Globus pallidus (tissue), 1 donor: ENCODE results near the gene ASTN2.

Experiments used
- DNase-seq: peaks from one replicate; pipeline ENCODE4 v3.0.0-alpha.2; 2015; ENCODE audit warnings: low spot score

Gene ASTN2

DNA sequence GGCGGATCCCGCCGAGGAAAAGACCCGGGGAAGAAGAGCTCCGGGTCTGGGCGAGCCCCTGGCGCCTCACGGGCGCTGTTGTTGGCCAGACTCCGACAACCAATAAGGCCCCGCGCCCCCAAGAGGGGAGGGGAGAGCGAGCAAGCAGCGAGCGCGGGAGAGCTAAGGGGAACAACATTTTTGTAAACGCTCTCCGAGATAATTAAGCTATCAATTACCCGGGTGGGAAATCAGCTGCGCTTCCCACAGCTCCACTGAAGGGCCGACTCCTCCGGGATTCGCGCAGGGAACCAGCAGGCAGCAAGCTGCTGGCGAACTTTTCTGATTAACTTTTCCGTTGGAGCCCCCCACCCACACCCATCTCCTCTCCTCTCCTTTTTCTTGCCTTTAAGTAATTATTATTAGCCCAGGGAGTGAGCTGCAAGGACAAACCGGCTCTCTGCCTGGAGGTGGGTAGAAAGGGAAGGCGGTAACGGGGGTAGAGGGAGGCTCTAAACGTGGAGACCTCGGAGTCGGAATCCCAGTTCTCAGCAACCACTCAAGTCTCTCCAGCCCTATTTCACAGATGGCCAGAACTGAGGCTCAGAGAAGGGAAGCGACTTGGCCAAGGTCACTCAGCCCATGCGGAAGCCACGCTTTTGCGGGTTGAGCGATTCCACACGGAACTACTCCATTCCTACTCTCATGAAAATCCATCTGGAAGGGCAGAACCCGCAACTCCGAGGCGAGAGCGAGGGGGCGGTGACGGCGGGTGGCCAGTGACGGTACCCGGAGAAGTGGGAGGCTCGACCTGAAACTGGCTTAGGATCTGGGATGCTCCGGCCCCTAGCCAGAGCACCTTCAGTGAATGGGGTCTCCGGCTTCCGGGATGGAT, 1.3 kb downstream of the ASTN2 start:
- no peak for DNase-seq

GRCh38 chr9:117412841-117413240, 2.0 kb downstream of the ASTN2 start:
- DNase-seq: no peak

DNA sequence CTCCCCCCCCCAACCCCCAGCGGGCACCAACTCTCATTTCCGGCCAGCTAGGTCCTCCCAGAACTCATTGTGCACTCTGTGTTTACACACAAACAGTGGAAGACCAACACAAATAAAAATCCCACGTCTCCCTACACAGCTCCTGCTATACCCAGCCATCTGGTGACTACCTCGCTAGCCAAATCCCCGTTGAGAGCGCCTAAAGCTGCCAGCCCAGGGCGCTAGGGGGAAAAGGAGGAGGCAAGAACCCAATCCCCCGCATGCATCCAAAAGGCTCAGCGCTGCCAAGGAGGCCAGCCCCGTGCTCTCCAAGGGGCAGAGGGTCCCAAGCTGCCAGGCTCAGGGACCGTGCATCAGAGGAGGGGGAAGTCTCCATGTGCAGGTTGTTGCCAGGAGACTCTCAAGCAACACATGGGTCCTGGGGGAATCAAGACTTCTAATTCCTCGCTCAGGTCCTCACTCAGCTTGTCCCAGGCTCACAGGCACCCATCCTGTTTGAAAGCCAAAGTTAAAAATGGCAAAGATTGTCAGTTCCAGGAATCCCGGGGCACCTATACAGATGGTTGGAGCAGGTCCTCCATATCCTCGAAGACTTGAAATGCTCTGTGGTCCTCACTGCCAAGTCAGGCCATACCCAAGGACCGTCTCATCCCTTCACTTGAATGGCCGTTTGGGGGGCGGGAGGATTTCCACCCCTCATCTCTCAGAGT, 2.7 kb downstream of the ASTN2 start:
- no peak for DNase-seq

DNA sequence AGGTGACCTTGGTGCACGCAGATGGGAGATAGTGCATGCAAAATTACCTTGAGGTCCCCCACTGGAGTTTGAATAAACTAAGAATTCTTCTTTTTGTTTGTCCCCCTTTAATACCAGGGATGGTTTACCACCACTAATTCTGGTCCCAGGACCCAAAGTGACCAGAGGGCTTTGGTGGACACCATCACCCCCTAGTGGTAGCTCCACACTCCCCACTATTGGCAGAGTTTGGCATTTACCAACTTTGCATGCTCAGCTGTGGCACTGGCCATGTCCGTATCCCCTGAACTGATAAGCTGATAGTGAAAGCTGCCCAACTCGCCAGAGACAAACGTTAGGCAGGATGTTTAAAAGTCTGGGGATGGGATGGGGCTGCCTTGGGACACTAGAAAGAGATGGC, 3.3 kb downstream of the ASTN2 start:
- DNase-seq: peak; percentile 81

GRCh38 chr9:117409321-117409720, 5.5 kb downstream of the ASTN2 start:
- no peak for DNase-seq

GRCh38 chr9:117407436-117408022, 7.3 kb downstream of the ASTN2 start:
- peak; percentile 83 for DNase-seq

GRCh38 chr9:117405950-117406705, 8.7 kb downstream of the ASTN2 start:
- no peak for DNase-seq

DNA sequence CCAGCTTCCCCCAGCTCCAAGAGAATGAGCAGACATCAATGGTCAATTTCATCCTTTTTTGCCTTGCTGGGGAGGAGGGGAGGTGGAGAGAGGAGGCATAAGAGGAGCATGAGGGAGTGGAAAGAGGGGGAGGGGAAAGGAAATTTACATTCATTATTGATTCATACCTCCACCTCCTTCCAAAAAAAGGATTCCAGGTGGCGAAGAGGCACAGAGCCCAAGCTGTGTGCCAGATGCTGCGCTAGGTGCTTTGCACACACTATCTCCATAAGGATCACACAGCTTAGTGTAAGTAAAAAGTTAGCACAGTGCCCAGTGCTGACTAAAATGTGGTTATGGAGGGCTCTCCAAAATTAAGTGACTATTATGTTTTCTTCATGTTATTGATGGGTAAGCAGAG, 11.0 kb downstream of the ASTN2 start:
- DNase-seq: no peak

DNA sequence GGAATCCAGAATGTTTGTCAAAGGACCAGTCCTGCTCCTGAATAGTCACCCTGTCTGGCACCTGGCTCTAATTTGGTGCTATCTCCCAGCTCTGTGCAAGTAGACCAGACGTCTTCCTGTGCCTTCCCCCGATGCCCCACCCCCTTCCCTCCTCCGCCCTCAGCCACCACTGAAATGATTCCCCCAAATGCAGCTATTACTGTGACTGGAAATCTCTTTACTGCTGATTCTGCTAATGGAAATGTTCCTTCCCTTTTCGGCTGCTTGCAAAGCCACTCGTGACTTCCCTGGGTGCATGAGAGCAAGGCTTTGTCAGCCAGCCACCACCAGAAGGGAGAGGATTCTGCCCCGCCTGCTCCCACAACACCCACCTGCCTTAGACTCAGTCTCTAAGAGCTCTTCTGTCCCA, 11.4 kb downstream of the ASTN2 start:
- DNase-seq: peak; percentile 91

DNA sequence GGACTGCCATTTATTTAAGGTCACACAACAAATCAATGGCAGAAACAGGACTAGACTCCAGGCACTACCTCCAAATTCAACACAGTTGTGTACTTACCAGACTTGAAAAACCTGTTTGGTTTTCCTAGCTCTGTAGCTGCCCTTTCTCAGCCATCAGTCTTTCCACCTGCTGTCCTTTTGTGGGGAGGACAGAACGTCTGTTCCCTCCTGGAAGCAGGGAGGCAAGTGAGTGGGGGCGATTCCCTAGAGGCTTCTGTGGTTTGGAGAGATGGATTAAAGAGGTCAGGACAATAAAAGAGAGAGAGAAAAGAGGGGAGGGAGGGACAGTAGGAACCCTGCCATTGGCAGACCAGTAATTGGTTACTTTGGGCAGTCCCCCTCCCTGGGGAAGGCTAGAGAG, 14.7 kb downstream of the ASTN2 start:
- no peak for DNase-seq

- DNase-seq: no peak
These were observed 19.7 kb downstream of the ASTN2 start for GRCh38 chr9:117395151-117395650.

DNA sequence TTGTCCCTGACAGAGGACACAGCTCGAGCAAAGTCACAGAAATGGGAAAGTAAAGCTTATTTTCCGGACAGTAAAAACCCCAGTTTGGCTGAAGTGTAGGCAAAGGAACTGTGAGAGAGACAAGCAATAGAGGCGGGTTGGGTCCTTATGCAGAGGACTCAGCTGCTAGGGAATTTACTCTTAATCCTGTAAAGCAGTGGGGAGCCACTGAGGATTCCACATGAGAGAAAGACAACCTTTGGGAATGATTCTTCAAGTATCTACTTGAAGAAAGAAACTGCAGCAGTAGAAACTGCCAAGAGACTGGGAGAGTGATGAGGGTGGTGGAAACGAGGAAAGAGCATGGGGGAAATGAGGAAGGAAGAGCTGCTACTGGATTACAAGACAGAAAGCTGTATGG, 20.2 kb downstream of the ASTN2 start:
- DNase-seq: no peak

DNA sequence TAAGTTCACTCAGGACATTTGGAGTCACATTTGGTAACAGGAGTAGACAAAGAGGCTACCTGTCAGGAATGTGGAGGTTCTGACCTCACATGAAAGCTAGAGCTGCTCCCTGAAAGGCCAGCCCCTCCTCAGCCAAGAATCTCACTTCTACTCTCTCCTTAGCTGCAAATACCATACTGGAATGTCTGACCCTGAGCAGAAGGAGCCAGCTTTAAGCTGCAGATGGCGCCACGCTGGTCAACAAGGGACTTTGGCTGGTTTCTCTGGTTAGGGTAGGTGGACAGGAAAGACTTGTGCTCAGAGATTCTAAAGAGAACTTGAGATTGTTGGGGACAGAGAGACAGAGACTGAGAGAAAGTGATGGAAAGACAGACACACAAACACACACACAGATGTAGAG, 21.9 kb downstream of the ASTN2 start:
- DNase-seq: no peak

DNA sequence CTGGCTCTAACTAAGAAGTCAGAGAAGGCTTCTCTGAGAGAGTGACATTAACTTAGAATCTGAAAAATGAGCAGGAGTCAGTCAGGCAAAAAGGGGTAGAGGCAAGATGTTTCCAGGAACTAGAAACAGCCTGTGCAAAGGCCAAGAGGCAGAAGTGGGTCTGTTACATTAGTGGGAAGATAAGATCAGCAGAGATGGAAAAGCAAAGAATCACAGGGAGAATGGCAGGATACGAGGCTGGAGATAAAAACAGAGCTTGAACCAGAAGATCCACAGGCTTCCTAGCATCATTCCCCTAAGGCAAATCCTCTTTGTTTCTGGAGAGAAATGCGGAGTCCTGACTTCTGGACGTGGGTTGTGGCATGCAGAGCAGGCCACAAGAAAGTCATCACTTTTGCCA, 27.4 kb downstream of the ASTN2 start:
- no peak for DNase-seq

GRCh38 chr9:117379341-117379740, 35.5 kb downstream of the ASTN2 start:
- DNase-seq: no peak

DNA sequence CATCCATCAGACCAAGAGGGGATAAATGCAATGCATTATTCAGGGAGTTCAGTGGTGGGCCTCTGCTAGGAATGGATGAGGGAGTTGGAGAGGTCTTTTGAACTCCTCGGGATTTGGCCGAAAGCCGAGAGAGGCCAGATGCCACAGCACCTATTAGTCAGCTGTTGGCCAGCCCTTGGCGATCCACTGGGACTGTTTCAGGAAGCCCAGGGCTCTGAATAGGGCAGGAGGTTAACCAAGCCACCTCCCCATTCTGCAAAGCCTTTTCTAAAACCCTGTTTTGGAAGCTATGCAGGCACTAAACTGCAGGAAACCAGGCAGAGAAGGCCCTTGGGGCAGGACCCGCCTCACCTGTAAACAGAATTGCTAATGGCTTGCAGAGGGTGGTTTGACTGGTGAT, 37.8 kb downstream of the ASTN2 start:
- no peak for DNase-seq

- DNase-seq: no peak
These were observed 38.9 kb downstream of the ASTN2 start for GRCh38 chr9:117375956-117376355.

DNA sequence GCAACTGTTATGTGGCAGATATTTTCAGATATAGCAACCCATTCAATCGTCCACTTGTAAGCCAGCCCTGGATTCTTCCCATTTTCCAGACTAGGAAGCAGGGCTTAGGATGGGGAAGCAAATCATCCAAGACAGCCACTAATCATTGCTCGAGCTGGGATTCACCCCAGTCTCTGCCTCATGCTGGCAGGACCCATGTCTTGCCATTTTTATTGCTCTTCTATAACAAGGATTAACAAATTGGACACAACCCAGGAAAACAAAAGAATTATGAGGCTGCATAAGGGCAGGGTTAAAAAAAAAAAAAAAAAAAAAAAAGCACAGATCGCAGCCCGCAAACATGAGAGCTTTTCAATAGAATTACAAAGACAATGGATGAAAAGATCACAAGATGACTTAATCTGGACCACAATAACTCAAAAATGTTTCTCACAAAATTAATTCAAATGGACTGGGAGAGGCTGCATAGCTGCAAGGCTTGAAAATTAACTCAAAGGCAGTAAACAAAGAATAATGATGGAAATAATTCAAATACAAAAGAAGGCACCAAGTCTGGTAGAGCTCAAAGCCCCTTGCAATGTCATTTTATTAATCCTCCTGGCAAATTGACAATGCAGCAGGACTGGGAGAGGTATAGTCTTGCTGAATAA, 40.7 kb downstream of the ASTN2 start:
- DNase-seq: no peak

GRCh38 chr9:117368684-117369230, 46.1 kb downstream of the ASTN2 start:
- no peak for DNase-seq

GRCh38 chr9:117365438-117365837, 49.4 kb downstream of the ASTN2 start:
- no peak for DNase-seq

DNA sequence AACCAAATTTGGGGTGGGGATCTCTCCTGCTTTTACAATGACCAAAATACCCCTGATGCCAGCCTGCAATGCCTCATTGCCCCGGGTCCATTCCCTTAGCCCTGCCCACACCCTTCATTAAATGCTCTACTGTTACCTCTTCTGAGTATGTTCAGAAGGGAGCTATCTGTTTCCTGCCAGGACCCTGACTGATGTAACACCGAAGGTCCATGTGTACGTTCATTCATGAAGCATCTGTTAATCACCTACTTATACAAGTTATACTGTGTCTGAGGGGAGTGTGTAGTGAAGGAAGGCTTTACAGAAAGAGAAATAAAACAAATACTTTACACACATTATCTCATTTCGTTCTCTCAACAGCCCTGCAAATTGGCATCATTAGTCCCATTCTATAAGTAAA, 51.9 kb downstream of the ASTN2 start:
- DNase-seq: no peak
